HUES64 (cell line): ENCODE measurements around the gene SHC3.

ENCODE experiments used
- H3K27ac ChIP-seq: 2 replicates; pipeline ENCODE4 v1.7.0; 2013; ENCODE audit warnings: low read depth, low read length, inconsistent platforms
- H3K27me3 ChIP-seq: 2 replicates; pipeline ENCODE4 v1.6.1; 2013; ENCODE audit warnings: mild to moderate bottlenecking, low read length; ENCODE audit not compliant: insufficient read depth
- H3K36me3 ChIP-seq: 2 replicates; pipeline ENCODE4 v1.6.1; 2013; ENCODE audit warnings: mild to moderate bottlenecking, low read length; ENCODE audit not compliant: insufficient read depth
- H3K4me1 ChIP-seq: 2 replicates; pipeline ENCODE4 v1.6.1; 2013; ENCODE audit warnings: mild to moderate bottlenecking, low read length, moderate library complexity; ENCODE audit not compliant: insufficient read depth
- H3K4me3 ChIP-seq: 2 replicates; pipeline ENCODE4 v1.5.1; 2013; ENCODE audit warnings: mild to moderate bottlenecking, low read length, moderate library complexity
- H3K9ac ChIP-seq: 2 replicates; pipeline ENCODE4 v1.6.1; 2013; ENCODE audit warnings: mild to moderate bottlenecking, low read depth, low read length
- H3K9me3 ChIP-seq: 2 replicates; pipeline ENCODE4 v1.6.1; 2013; ENCODE audit warnings: low read depth, low read length; ENCODE audit not compliant: insufficient read depth
- WGBS: fragments of 150-250, 120-280 bp; methylation state at CpG from one replicate; pipeline ENCODE4 v1.1.7; 2013; ENCODE audit warnings: missing lambda C conversion rate; 5-methylcytosine and 5-hydroxymethylcytosine counted together

The SHC3 gene

DNA sequence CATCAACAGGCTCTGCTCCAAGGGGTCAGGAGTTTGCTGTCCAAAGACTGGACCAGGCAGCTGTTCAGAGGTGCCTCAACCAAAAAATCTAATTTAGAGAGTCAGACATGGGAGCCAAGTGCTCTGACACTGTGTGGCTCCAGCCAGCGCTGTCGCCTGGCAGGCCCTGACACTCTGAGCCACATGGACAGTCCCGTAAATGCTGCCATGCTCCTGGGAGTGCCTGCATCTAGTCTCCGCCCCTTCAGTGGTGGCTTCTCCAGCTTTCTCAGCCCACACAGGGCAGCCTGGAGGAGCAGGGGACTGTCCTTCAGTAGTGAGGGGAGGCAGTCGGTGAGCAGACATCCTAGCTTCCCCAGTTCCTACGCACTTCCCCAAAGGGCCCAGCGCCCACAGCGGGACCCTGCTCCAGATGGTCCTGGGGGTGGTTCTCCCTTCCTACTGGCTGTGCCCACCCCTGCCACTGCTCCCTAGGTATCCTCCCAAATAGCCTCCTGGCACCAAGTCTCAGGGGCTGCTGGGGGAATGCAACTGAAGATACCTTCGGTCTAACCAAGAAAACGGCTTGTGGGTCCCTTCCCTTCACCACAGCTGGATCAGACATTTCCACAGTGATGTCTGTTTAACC, 72.3 kb downstream of the SHC3 start:
- Histone ChIP-seq H3K9ac (no peak overlapping the region), H3K36me3 (peaks cover 8% of the 10 kb centered on the region; the same call in 1 of the 2 replicates), H3K27me3 (no peaks in the 10 kb centered on the region), H3K9me3 (peaks cover 9% of the 10 kb centered on the region; the same call in 1 of the 2 replicates), H3K4me1 (no peaks in the 10 kb centered on the region), H3K27ac (no peak overlapping the region), H3K4me3 (no peak overlapping the region)
- WGBS, result 91% methylated on average over 10 of the region's 10 CpGs

DNA sequence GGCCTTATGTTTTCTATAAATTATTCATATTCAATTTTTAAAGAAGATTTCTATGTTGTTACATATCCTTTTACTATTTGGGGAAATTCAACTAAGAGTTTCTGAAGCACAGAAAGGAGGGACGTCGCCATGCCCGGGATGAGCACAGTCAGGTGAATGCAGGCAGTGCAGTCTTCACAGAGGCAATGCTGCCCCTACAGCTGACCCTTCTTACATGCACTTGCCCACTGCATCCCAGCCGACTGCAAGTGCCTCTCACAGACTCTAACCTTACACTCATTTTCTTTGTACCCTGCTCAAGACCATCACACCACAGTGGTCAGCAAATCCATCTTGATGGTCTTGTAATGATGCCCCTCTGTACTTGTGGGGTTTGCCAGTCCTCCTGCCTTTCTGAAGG, 73.8 kb downstream of the SHC3 start:
- no peak overlapping the region for H3K27ac ChIP-seq
- WGBS, result 92% methylated on average over 4 of the region's 4 CpGs
- no peak overlapping the region for H3K4me3 ChIP-seq

GRCh38 chr9:89097219-89097618, 81.4 kb downstream of the SHC3 start:
- Histone ChIP-seq H3K27me3 (no peaks in the 10 kb centered on the region), H3K4me3 (no peak overlapping the region), H3K9me3 (peaks cover 4% of the 10 kb centered on the region; the same call in 1 of the 2 replicates), H3K4me1 (no peaks in the 10 kb centered on the region), H3K27ac (no peak overlapping the region), H3K36me3 (peaks cover 4% of the 10 kb centered on the region; the same call in 1 of the 2 replicates), H3K9ac (no peak overlapping the region)
- 83% methylated on average over 2 of the region's 2 CpGs for WGBS

More for the DNA sequence above, 73.8 kb downstream of the SHC3 start:
- Histone ChIP-seq H3K9ac (no peak overlapping the region), H3K4me1 (no peaks in the 10 kb centered on the region), H3K27me3 (no peaks in the 10 kb centered on the region), H3K9me3 (no peaks in the 10 kb centered on the region), H3K36me3 (peaks cover 8% of the 10 kb centered on the region; the same call in 1 of the 2 replicates)

DNA sequence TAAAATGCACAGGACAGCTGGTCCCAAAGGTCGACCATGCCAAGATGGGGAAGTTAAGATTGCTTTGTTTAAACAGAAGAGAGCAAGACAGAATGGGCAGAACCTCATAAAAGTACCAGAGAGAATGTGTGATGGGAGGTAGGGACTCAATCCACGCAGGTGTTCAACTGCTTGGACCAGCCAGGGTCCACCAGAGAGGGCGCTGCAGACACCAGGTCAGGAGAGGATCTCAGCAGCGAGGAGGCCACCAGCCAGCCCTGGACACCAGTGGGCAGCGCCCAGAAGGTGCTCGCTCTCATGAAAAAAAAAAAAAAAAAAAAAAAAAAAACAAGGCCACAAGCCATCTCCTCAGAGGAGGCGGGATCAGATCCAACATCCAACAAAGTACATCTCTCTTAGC, 81.8 kb downstream of the SHC3 start:
- H3K9me3 ChIP-seq, result peaks cover 4% of the 10 kb centered on the region; the same call in 1 of the 2 replicates
- H3K4me3 ChIP-seq, result no peak overlapping the region
- H3K4me1 ChIP-seq, result no peaks in the 10 kb centered on the region
- 90% methylated on average over 6 of the region's 7 CpGs for WGBS
- no peak overlapping the region for H3K9ac ChIP-seq
- H3K36me3 ChIP-seq, result peaks cover 4% of the 10 kb centered on the region; the same call in 1 of the 2 replicates
- no peak overlapping the region for H3K27ac ChIP-seq
- no peaks in the 10 kb centered on the region for H3K27me3 ChIP-seq

GRCh38 chr9:89095761-89096528, 82.7 kb downstream of the SHC3 start:
- no peak overlapping the region for H3K9ac ChIP-seq
- H3K9me3 ChIP-seq, result peaks cover 4% of the 10 kb centered on the region; the same call in 1 of the 2 replicates
- H3K27ac ChIP-seq, result no peak overlapping the region
- whole genome bisulfite sequencing, result 96% methylated on average over 9 of the region's 11 CpGs
- no peak overlapping the region for H3K4me3 ChIP-seq
- H3K27me3 ChIP-seq, result no peaks in the 10 kb centered on the region
- no peaks in the 10 kb centered on the region for H3K4me1 ChIP-seq
- peaks cover 4% of the 10 kb centered on the region; the same call in 1 of the 2 replicates for H3K36me3 ChIP-seq

GRCh38 chr9:89093201-89093975, 85.2 kb downstream of the SHC3 start:
- Histone ChIP-seq H3K4me3 (no peak overlapping the region), H3K36me3 (peaks cover 6% of the 10 kb centered on the region; the same call in 1 of the 2 replicates), H3K27me3 (no peaks in the 10 kb centered on the region), H3K27ac (no peak overlapping the region), H3K4me1 (no peaks in the 10 kb centered on the region), H3K9me3 (peaks cover 4% of the 10 kb centered on the region; the same call in 1 of the 2 replicates), H3K9ac (no peak overlapping the region)
- no CpG with 5 or more reads among the region's 3 CpGs for WGBS

DNA sequence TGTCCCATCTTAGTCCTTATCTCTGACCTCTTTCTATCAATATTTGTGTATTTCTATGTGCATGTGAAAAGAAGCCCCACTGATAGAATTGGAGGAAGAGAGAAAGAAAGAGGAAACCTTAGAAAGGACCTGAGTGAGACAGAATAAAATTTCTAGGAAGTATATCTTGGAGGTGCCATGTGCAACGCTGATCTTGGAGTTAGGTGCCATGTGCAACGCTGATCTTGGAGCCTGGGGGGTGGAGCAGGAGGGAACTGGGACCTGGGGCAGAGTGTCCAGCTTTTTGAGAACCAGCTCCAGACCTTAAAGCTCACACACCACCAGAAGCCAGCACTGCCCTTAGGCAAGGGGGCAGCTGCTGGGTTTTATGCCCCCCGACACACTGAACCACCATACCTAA, 89.4 kb downstream of the SHC3 start:
- Histone ChIP-seq H3K27me3 (no peaks in the 10 kb centered on the region), H3K9me3 (no peaks in the 10 kb centered on the region), H3K9ac (no peak overlapping the region), H3K4me1 (no peaks in the 10 kb centered on the region), H3K27ac (no peak overlapping the region), H3K36me3 (peaks cover 3% of the 10 kb centered on the region; the same call in 1 of the 2 replicates), H3K4me3 (no peak overlapping the region)
- WGBS, result 83% methylated on average over 3 of the region's 3 CpGs

GRCh38 chr9:89083626-89084025, 95.0 kb downstream of the SHC3 start:
- Histone ChIP-seq H3K9ac (no peak overlapping the region), H3K4me1 (no peaks in the 10 kb centered on the region), H3K27ac (no peak overlapping the region), H3K4me3 (no peak overlapping the region), H3K9me3 (no peaks in the 10 kb centered on the region), H3K27me3 (no peaks in the 10 kb centered on the region), H3K36me3 (0 out of 2 replicates have a peak, but pooled peaks cover 3% of the 10 kb centered on the region)
- WGBS, result 91% methylated on average over 6 of the region's 6 CpGs

- no peak overlapping the region for H3K4me3 ChIP-seq
- H3K9me3 ChIP-seq, result no peaks in the 10 kb centered on the region
- H3K36me3 ChIP-seq, result no peaks in the 10 kb centered on the region
- no peaks in the 10 kb centered on the region for H3K27me3 ChIP-seq
- no peak overlapping the region for H3K9ac ChIP-seq
- 96% methylated on average over 3 of the region's 3 CpGs for WGBS
- H3K4me1 ChIP-seq, result no peaks in the 10 kb centered on the region
- H3K27ac ChIP-seq, result no peak overlapping the region
These were observed 98.4 kb downstream of the SHC3 start for GRCh38 chr9:89080193-89080592.

- H3K9me3 ChIP-seq, result no peaks in the 10 kb centered on the region
- no peak overlapping the region for H3K9ac ChIP-seq
- no peaks in the 10 kb centered on the region for H3K4me1 ChIP-seq
- H3K4me3 ChIP-seq, result no peak overlapping the region
- H3K27me3 ChIP-seq, result no peaks in the 10 kb centered on the region
- H3K27ac ChIP-seq, result no peak overlapping the region
- WGBS, result 94% methylated on average over 2 of the region's 2 CpGs
- H3K36me3 ChIP-seq, result no peaks in the 10 kb centered on the region
These were observed 99.2 kb downstream of the SHC3 start for GRCh38 chr9:89079391-89079790.

DNA sequence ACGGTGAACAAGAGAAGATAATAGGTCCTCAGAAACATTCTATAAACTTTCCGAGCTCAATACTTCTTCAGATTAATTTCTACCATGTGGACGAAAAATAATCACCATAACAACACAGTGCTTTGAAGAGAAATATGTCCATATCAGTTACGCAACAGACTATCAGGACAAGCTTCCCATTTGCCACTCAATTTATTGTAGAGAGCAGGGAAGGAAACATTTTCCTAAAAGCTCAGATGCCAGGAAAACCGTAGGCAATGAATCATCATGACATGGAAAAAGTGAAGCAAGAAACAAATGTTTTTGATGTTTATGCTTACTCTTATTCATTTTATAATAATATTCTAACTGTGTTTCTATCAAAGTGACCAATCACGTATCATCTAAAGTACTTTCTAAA, 99.8 kb downstream of the SHC3 start:
- Histone ChIP-seq H3K27me3 (no peaks in the 10 kb centered on the region), H3K27ac (no peak overlapping the region), H3K9ac (no peak overlapping the region), H3K9me3 (no peaks in the 10 kb centered on the region), H3K4me1 (no peaks in the 10 kb centered on the region), H3K36me3 (no peaks in the 10 kb centered on the region), H3K4me3 (no peak overlapping the region)
- WGBS, result 98% methylated on average over 5 of the region's 6 CpGs
